K562 (cell line): Measurements from ENCODE around the gene ADAM15.

Source experiments
- FOXA1 ChIP-seq: fragments of 450-650 bp; IDR thresholded peaks from 2 replicates; pipeline ENCODE4 v1.6.1; 2016; ENCODE audit warnings: mild to moderate bottlenecking, borderline replicate concordance
- GABPA ChIP-seq: fragments of 200-800 bp; sonication (Bioruptor generic); conservative IDR thresholded peaks from 2 replicates; pipeline ENCODE4 v1.6.1; 2016; ENCODE audit warnings: low read depth, missing genetic modification characterization, missing compliant biosample characterization
- HDAC3 ChIP-seq: fragments of 450-650 bp; IDR thresholded peaks from 2 replicates; pipeline ENCODE4 v1.6.1; 2018; ENCODE audit warnings: borderline replicate concordance, mild to moderate bottlenecking, moderate library complexity; ENCODE audit not compliant: partially characterized antibody
- RBM14 ChIP-seq: fragments of 200-400 bp; formaldehyde crosslinking; IDR thresholded peaks from 2 replicates; pipeline ENCODE4 v1.6.1; 2018; ENCODE audit warnings: low read depth, mild to moderate bottlenecking, low read length, moderate library complexity, borderline replicate concordance; ENCODE audit not compliant: insufficient read depth
- SETDB1 ChIP-seq: IDR thresholded peaks from one replicate; pipeline ENCODE4 v1.6.1; 2012; ENCODE audit warnings: low read length, control low read depth, inconsistent platforms
- TF ChIP-seq, protein P1 (sequence below), 3 experiments: IDR thresholded peaks in 2 of 3; conservative IDR thresholded peaks in 1 of 3; 2 replicates each; pipeline ENCODE4 v1.5.1; 2011 to 2012; ENCODE audit warnings: low read length in 3 of 3, mild to moderate bottlenecking in 3 of 3, control low read depth in 2 of 3, improper control_type of control experiment in 1 of 3, inconsistent platforms in 1 of 3, low read depth in 1 of 3, mixed read lengths in 1 of 3, moderate library complexity in 1 of 3; ENCODE audit not compliant: insufficient read depth in 2 of 3

- TF ChIP-seq GABPA, result no peak
- no peak for TF ChIP-seq SETDB1
- TF ChIP-seq RBM14, result no peak
- TF ChIP-seq FOXA1, result no peak
- TF ChIP-seq, protein P1, sequence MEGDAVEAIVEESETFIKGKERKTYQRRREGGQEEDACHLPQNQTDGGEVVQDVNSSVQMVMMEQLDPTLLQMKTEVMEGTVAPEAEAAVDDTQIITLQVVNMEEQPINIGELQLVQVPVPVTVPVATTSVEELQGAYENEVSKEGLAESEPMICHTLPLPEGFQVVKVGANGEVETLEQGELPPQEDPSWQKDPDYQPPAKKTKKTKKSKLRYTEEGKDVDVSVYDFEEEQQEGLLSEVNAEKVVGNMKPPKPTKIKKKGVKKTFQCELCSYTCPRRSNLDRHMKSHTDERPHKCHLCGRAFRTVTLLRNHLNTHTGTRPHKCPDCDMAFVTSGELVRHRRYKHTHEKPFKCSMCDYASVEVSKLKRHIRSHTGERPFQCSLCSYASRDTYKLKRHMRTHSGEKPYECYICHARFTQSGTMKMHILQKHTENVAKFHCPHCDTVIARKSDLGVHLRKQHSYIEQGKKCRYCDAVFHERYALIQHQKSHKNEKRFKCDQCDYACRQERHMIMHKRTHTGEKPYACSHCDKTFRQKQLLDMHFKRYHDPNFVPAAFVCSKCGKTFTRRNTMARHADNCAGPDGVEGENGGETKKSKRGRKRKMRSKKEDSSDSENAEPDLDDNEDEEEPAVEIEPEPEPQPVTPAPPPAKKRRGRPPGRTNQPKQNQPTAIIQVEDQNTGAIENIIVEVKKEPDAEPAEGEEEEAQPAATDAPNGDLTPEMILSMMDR (IDR thresholded peaks at IDR 0.05 in 2 of 3, conservative IDR thresholded peaks at IDR 0.05 in 1 of 3; ENCODE audit: insufficient read depth in 2 of 3, low read depth in 1 of 3, low read length in 3 of 3), result no peak
- no peak for TF ChIP-seq HDAC3
Measured at GRCh38 chr1:155018617-155019348, 32.3 kb upstream of the ADAM15 start.
